Osteocyte (in vitro differentiated cells): ENCODE results near the gene HTT-AS. TPM values are rescaled to one million over a fixed set of nuclear protein-coding genes. Genes with fewer than 3 reads are reported as not detected.
"Not testable (repeated sequence)": the region's sequence is repeated elsewhere in the genome, so short reads cannot be mapped to it uniquely, and the experiment has no call there.

Experiments
- DNase-seq: peaks from one replicate; pipeline ENCODE4 v3.0.0; 2021; ENCODE audit warnings: mixed read lengths; ENCODE audit not compliant: unreplicated experiment; ENCODE audit errors: extremely low spot score
- H3K27ac Mint-ChIP-seq: one replicate; pipeline ENCODE4 v1.8.0; 2021; ENCODE audit warnings: mild to moderate bottlenecking, mixed read lengths; ENCODE audit not compliant: unreplicated experiment
- H3K27me3 Mint-ChIP-seq: one replicate; pipeline ENCODE4 v1.8.0; 2021; ENCODE audit warnings: mixed read lengths; ENCODE audit not compliant: unreplicated experiment
- H3K36me3 Mint-ChIP-seq: one replicate; pipeline ENCODE4 v1.8.0; 2021; ENCODE audit warnings: mixed read lengths; ENCODE audit not compliant: unreplicated experiment
- H3K4me1 Mint-ChIP-seq: one replicate; pipeline ENCODE4 v1.8.0; 2021; ENCODE audit warnings: mixed read lengths; ENCODE audit not compliant: unreplicated experiment
- H3K4me3 Mint-ChIP-seq: one replicate; pipeline ENCODE4 v1.8.0; 2021; ENCODE audit warnings: mild to moderate bottlenecking, moderate library complexity, mixed read lengths; ENCODE audit not compliant: unreplicated experiment
- H3K9me3 Mint-ChIP-seq: one replicate; pipeline ENCODE4 v1.8.0; 2021; ENCODE audit warnings: mixed read lengths; ENCODE audit not compliant: unreplicated experiment
- CTCF ChIP-seq: fragments of 200-600 bp; sonication (generic); IDR thresholded peaks from 2 replicates; pipeline ENCODE4 v1.5.0; 2021; ENCODE audit warnings: antibody characterized with exemption, mild to moderate bottlenecking, moderate library complexity
- total RNA-seq: library from RNA; stranded (reverse); gene quantifications from 2 replicates; pipeline ENCODE4 v1.2.1, GENCODE V29; 2021

Gene HTT-AS
- total RNA-seq, 1 donor from 2014 or later: not detected

GRCh38 chr4:3107271-3107670 lies 32.9 kb upstream of the HTT-AS start:
- Mint-ChIP-seq H3K4me3 (no peak overlapping the region), H3K36me3 (peaks cover 27% of the 10 kb centered on the region), H3K4me1 (peaks cover 27% of the 10 kb centered on the region), H3K27me3 (no peaks in the 10 kb centered on the region), H3K9me3 (no peaks in the 10 kb centered on the region), H3K27ac (no peak overlapping the region)
- TF ChIP-seq CTCF: no peak
- DNase-seq: no peak

DNA sequence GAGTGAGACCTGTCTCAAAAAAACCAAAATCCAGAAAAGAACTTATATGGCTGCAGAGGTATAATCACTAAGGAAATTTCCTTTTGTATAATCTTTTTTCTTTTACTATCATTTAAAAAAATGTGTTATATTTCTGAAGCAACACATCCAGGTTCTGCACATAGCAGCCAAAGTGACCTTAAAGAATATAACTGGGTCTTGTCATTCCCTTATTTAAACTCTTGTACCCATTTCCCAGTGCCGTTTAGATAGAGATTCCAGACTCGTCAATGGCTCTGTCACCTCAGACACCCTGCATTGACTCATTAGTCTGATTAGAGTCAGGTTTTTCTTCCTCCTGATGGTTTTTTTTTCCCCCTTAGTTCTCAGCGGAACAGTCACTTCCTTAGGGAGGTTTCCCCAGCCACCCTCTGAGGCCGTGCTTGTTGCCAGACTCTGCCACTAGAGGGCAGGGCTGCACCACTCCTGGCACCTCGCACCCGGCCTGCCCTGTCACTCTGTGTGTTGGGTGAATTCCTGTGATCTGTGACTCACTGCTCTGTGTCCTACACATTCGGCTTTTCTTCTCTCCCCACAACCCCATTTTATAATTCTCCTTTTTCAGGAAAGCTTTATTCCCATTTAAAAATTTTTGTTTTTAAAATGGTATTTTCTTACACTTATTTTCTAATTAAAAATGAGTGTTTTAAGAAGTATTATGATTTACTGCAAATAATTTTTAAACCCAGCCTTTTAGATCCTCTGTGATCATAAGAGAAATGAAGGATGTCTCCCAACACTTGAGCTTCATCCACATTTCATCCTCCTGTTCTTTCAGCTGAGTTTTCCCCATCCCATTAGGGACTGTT lies 32.2 kb upstream of the HTT-AS start:
- H3K36me3 Mint-ChIP-seq: peaks cover 33% of the 10 kb centered on the region
- peak overlapping the region; percentile 81 for H3K27ac Mint-ChIP-seq
- peaks cover 20% of the 10 kb centered on the region for H3K4me1 Mint-ChIP-seq
- no peaks in the 10 kb centered on the region for H3K9me3 Mint-ChIP-seq
- no peak overlapping the region for H3K4me3 Mint-ChIP-seq
- no peaks in the 10 kb centered on the region for H3K27me3 Mint-ChIP-seq
- TF ChIP-seq CTCF: peak; percentile 99
- peak; percentile 95 for DNase-seq

DNA sequence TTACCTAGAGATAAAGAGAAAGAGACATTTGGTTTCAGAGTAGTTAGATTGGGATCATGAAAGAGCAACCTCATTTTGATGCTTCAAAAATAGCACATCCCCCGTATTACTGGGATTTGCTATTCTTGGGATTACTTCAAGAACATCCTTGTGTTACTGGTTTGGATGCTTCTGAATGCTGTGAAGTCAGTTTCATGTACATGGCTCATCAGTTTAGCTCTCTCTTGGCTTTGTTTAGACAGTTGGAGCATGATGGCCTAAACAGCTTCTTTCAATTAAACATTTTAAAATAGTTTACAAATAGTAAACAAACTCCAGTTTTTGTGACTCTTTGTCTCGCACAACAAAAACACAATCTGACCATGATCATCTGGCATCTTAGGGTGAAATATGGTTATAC lies 24.0 kb upstream of the HTT-AS start:
- no peak for DNase-seq
- Mint-ChIP-seq H3K4me1 (no peaks in the 10 kb centered on the region), H3K27me3 (no peaks in the 10 kb centered on the region), H3K27ac (no peak overlapping the region), H3K4me3 (no peak overlapping the region), H3K9me3 (no peaks in the 10 kb centered on the region), H3K36me3 (peaks cover 28% of the 10 kb centered on the region)
- no peak for TF ChIP-seq CTCF

DNA sequence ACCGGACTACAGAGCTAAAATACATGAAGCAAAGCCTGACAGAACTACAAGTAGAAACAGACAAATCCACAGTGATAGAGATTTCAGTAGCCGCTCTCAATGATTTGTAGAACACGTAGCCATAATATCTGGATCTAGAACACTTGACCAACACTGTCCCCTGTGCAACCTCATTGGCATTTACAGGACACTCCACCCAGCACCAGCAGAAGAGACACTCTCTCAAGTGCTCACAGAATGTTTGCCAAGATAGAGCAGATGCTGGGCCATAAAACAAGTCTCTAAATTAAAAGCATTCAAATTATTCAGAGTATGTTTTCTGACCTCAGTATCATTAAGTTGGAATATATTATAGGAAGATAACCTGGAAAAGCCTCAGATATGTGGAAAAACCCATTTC lies 21.9 kb upstream of the HTT-AS start:
- Mint-ChIP-seq H3K4me3 (no peak overlapping the region), H3K27ac (no peak overlapping the region), H3K9me3 (no peaks in the 10 kb centered on the region), H3K36me3 (peaks cover 25% of the 10 kb centered on the region), H3K27me3 (no peaks in the 10 kb centered on the region), H3K4me1 (no peaks in the 10 kb centered on the region)
- DNase-seq: no peak
- no peak for TF ChIP-seq CTCF

DNA sequence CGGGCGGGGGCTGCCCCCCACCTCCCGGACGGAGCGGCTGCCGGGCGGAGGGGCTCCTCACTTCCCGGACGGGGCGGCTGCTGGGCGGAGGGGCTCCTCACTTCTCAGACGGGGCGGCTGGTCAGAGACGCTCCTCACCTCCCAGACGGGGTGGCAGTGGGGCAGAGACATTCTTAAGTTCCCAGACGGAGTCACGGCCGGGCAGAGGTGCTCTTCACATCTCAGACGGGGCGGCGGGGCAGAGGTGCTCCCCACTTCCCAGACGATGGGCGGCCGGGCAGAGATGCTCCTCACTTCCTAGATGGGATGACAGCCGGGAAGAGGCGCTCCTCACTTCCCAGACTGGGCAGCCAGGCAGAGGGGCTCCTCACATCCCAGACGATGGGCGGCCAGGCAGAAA lies 20.4 kb upstream of the HTT-AS start:
- H3K9me3 Mint-ChIP-seq, DNase-seq, H3K4me3 Mint-ChIP-seq, H3K27me3 Mint-ChIP-seq, H3K4me1 Mint-ChIP-seq, H3K27ac Mint-ChIP-seq: not testable (repeated sequence)
- H3K36me3 Mint-ChIP-seq: peaks cover 25% of the 10 kb centered on the region
